Bronchial epithelial cell (primary cell): ENCODE measurements around the gene CEPT1. TPM values are rescaled to one million over a fixed set of nuclear protein-coding genes. Genes with fewer than 3 reads are reported as not detected.

ENCODE experiments used
- DNase-seq: peaks from one replicate; pipeline ENCODE4 v3.0.0-alpha.2; 2010; ENCODE audit warnings: low read depth
- FAIRE-seq: peaks from 2 replicates; lab custom pipeline; 2011; peaks lifted over from hg19 to GRCh38; lab: Jason Lieb, UNC
- H3K27me3 ChIP-seq: 2 replicates; pipeline ENCODE4 v1.5.1; 2011; ENCODE audit warnings: low read length; ENCODE audit not compliant: control insufficient read depth, insufficient read depth
- H3K36me3 ChIP-seq: 2 replicates; pipeline ENCODE4 v1.5.1; 2011; ENCODE audit warnings: low read length; ENCODE audit not compliant: control insufficient read depth, insufficient read depth
- H3K4me3 ChIP-seq: 2 replicates; pipeline ENCODE4 v1.5.1; 2011; ENCODE audit warnings: mild to moderate bottlenecking, low read depth, low read length, control low read depth
- total RNA-seq: library from RNA; depleted of rRNA; stranded (reverse); fragments of >200 nt; gene quantifications from 2 replicates; pipeline ENCODE4 v1.2.1, GENCODE V29; 2014
- TF ChIP-seq, protein P1 (sequence below): IDR thresholded peaks from 2 replicates; pipeline ENCODE4 v1.5.1; 2011; ENCODE audit warnings: mild to moderate bottlenecking, moderate library complexity, low read length, control low read depth, inconsistent platforms; ENCODE audit not compliant: insufficient read depth, severe bottlenecking

CEPT1 gene
- total RNA-seq, 1 donor from 2014 or later: 49.5 TPM

GRCh38 chr1:111201275-111202090 is 61.5 kb downstream of the CEPT1 start:
- TF ChIP-seq, protein P1, sequence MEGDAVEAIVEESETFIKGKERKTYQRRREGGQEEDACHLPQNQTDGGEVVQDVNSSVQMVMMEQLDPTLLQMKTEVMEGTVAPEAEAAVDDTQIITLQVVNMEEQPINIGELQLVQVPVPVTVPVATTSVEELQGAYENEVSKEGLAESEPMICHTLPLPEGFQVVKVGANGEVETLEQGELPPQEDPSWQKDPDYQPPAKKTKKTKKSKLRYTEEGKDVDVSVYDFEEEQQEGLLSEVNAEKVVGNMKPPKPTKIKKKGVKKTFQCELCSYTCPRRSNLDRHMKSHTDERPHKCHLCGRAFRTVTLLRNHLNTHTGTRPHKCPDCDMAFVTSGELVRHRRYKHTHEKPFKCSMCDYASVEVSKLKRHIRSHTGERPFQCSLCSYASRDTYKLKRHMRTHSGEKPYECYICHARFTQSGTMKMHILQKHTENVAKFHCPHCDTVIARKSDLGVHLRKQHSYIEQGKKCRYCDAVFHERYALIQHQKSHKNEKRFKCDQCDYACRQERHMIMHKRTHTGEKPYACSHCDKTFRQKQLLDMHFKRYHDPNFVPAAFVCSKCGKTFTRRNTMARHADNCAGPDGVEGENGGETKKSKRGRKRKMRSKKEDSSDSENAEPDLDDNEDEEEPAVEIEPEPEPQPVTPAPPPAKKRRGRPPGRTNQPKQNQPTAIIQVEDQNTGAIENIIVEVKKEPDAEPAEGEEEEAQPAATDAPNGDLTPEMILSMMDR: no peak
- Histone ChIP-seq H3K36me3 (peaks cover 22% of the 10 kb centered on the region), H3K4me3 (no peak overlapping the region), H3K27me3 (no peaks in the 10 kb centered on the region)
- DNase-seq (no peak), FAIRE-seq (no peak)

DNA sequence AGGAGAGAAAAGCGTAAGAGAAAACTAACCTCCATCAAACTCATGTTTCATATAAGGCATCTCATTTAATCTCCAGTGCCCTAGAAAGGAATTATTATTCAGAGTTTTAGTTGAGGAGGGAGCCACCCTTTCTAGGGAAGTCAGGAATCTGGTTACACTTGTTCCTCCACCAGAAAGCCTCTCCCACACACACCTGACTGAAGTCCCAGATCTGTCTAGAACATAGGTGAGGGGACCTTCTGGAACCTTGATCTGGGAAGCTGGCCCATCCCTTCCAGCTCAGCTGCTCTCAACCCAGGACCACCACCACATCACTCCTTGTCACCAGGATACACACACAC is 62.3 kb downstream of the CEPT1 start:
- H3K4me3 ChIP-seq: no peak overlapping the region
- no peaks in the 10 kb centered on the region for H3K27me3 ChIP-seq
- TF ChIP-seq, protein P1: no peak
- FAIRE-seq: no peak
- H3K36me3 ChIP-seq: peaks cover 16% of the 10 kb centered on the region
- DNase-seq: peak; percentile 63

- H3K4me3 ChIP-seq: peak overlapping the region; percentile 58
- H3K27me3 ChIP-seq: no peaks in the 10 kb centered on the region
- FAIRE-seq (no peak), DNase-seq (no peak)
- H3K36me3 ChIP-seq: peaks cover 11% of the 10 kb centered on the region
- TF ChIP-seq, protein P1: no peak
Measured at GRCh38 chr1:111202707-111203623, 62.9 kb downstream of the CEPT1 start.

DNA sequence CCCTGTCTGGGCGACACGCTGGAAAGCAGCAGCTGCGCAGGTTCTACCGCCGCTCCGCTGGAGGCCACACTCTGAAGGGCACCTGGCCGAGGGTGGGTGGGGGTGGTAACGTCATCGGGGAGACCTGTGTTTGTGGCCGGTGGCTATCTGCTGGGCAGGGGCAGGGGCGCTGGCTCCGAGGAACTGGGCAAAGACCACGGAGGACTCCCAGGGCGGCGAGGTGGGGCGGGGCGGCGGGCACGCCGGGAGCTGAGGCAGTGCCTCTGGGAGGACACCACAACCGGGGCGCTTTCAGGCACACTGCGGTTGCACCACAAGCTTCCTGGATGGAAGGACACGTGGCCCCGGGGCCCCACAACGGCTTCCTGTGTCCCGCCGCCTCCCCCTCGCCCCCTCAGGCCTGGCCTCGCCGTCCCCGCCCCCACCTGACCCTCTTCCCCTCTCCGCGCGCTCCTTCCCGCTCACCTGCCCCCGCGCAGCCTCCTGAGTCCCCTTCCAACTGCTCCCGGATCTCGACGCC is 63.7 kb downstream of the CEPT1 start:
- H3K36me3 ChIP-seq: peaks cover 5% of the 10 kb centered on the region
- FAIRE-seq: no peak
- no peaks in the 10 kb centered on the region for H3K27me3 ChIP-seq
- TF ChIP-seq, protein P1: no peak
- H3K4me3 ChIP-seq: peak overlapping the region; percentile 58
- peak; percentile 53 for DNase-seq

- TF ChIP-seq, protein P1: no peak
- H3K4me3 ChIP-seq: peak overlapping the region; percentile 58
- FAIRE-seq (no peak), DNase-seq (no peak)
- H3K27me3 ChIP-seq: no peaks in the 10 kb centered on the region
- H3K36me3 ChIP-seq: peaks cover under 1% of the 10 kb centered on the region
Measured at GRCh38 chr1:111204201-111204982, 64.4 kb downstream of the CEPT1 start.
